Liver (tissue), 3 donors: ENCODE data around the gene FSD1.

Experiments used
- EGR1 ChIP-seq, 2 donors: IDR thresholded peaks; 2 replicates each; pipeline ENCODE4 v1.6.1; 2016 to 2018; ENCODE audit warnings: antibody characterized with exemption in 2 of 2, low read depth in 2 of 2
- NR2F2 ChIP-seq: IDR thresholded peaks from 2 replicates; pipeline ENCODE4 v1.6.1; 2016; ENCODE audit warnings: antibody characterized with exemption
- RAD21 ChIP-seq, 2 donors: IDR thresholded peaks; 2 replicates each; pipeline ENCODE4 v1.6.1; 2016; ENCODE audit warnings: antibody characterized with exemption in 2 of 2, mild to moderate bottlenecking in 2 of 2
- YY1 ChIP-seq: IDR thresholded peaks from 2 replicates; pipeline ENCODE4 v1.6.1; 2016; ENCODE audit warnings: antibody characterized with exemption, mild to moderate bottlenecking
- TF ChIP-seq, protein P1 (sequence below): IDR thresholded peaks from 2 replicates; pipeline ENCODE4 v1.6.1; 2016; ENCODE audit warnings: antibody characterized with exemption, mild to moderate bottlenecking
- TF ChIP-seq, protein P2 (sequence below): fragments of 150-350 bp; IDR thresholded peaks from 2 replicates; pipeline ENCODE4 v1.5.1; 2017; ENCODE audit warnings: improper control_type of control experiment, low read depth, low read length; ENCODE audit not compliant: missing input control
- TF ChIP-seq, protein P3 (sequence below): IDR thresholded peaks from 2 replicates; pipeline ENCODE4 v1.6.1; 2016; ENCODE audit warnings: antibody characterized with exemption
- donor health status: healthy.
- donor health status: healthy.

DNA sequence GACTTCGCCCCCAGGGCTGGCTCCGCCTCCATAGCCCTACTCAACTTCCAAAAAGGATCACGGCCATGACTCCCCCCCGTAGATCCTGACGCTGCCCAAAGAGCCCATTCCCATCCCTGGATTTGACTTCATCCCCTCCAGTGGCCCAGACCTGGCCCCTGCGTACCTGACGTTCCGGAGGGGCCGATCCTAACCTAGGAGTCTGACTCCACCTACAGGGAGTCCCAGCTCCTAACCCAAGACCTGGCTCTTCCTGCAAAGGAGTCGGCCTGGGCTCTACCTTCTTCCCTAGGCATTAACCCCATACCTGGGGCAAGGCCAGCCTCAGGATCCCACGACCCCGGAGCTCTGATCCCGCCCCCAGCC is 23.5 kb downstream of the FSD1 start:
- TF ChIP-seq RAD21 (IDR thresholded peaks at IDR 0.05) = no peak
- TF ChIP-seq, protein P1, sequence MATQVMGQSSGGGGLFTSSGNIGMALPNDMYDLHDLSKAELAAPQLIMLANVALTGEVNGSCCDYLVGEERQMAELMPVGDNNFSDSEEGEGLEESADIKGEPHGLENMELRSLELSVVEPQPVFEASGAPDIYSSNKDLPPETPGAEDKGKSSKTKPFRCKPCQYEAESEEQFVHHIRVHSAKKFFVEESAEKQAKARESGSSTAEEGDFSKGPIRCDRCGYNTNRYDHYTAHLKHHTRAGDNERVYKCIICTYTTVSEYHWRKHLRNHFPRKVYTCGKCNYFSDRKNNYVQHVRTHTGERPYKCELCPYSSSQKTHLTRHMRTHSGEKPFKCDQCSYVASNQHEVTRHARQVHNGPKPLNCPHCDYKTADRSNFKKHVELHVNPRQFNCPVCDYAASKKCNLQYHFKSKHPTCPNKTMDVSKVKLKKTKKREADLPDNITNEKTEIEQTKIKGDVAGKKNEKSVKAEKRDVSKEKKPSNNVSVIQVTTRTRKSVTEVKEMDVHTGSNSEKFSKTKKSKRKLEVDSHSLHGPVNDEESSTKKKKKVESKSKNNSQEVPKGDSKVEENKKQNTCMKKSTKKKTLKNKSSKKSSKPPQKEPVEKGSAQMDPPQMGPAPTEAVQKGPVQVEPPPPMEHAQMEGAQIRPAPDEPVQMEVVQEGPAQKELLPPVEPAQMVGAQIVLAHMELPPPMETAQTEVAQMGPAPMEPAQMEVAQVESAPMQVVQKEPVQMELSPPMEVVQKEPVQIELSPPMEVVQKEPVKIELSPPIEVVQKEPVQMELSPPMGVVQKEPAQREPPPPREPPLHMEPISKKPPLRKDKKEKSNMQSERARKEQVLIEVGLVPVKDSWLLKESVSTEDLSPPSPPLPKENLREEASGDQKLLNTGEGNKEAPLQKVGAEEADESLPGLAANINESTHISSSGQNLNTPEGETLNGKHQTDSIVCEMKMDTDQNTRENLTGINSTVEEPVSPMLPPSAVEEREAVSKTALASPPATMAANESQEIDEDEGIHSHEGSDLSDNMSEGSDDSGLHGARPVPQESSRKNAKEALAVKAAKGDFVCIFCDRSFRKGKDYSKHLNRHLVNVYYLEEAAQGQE = no peak
- TF ChIP-seq, protein P2, sequence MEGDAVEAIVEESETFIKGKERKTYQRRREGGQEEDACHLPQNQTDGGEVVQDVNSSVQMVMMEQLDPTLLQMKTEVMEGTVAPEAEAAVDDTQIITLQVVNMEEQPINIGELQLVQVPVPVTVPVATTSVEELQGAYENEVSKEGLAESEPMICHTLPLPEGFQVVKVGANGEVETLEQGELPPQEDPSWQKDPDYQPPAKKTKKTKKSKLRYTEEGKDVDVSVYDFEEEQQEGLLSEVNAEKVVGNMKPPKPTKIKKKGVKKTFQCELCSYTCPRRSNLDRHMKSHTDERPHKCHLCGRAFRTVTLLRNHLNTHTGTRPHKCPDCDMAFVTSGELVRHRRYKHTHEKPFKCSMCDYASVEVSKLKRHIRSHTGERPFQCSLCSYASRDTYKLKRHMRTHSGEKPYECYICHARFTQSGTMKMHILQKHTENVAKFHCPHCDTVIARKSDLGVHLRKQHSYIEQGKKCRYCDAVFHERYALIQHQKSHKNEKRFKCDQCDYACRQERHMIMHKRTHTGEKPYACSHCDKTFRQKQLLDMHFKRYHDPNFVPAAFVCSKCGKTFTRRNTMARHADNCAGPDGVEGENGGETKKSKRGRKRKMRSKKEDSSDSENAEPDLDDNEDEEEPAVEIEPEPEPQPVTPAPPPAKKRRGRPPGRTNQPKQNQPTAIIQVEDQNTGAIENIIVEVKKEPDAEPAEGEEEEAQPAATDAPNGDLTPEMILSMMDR = no peak
- no peak for TF ChIP-seq EGR1 (IDR thresholded peaks at IDR 0.05; ENCODE audit: low read depth in 2 of 2)
- TF ChIP-seq YY1 = no peak
- no peak for TF ChIP-seq NR2F2
- TF ChIP-seq, protein P3, sequence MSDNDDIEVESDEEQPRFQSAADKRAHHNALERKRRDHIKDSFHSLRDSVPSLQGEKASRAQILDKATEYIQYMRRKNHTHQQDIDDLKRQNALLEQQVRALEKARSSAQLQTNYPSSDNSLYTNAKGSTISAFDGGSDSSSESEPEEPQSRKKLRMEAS = no peak
